GM04503 (cell line): ENCODE results near the gene WDR11.
A peak's percentile ranks its signal among the peaks of the same experiment; 100 is the strongest.

ENCODE experiments used
- DNase-seq: peaks from one replicate; pipeline ENCODE4 v3.0.0-alpha.2; 2012; ENCODE audit warnings: low read depth

Gene WDR11

GRCh38 chr10:120850911-120851865 is at the start of gene WDR11:
TSS of gene WDR11 (plus strand) at chr10:120851362. CDS start at chr10:120851421, 59 bp downstream.
- DNase-seq = peak; percentile 71

GRCh38 chr10:120802935-120803334 is 48.2 kb upstream of the WDR11 start:
- no peak for DNase-seq

GRCh38 chr10:120803972-120804371 is 47.2 kb upstream of the WDR11 start:
- no peak for DNase-seq

- no peak for DNase-seq
These were observed 45.9 kb upstream of the WDR11 start for GRCh38 chr10:120805014-120805812.

GRCh38 chr10:120806081-120806480 is 45.1 kb upstream of the WDR11 start:
- no peak for DNase-seq

- DNase-seq = no peak
These were observed 40.9 kb upstream of the WDR11 start for GRCh38 chr10:120810298-120810697.

GRCh38 chr10:120813085-120813484 is 38.1 kb upstream of the WDR11 start:
- DNase-seq = no peak

GRCh38 chr10:120818301-120818700 is 32.9 kb upstream of the WDR11 start:
- DNase-seq = no peak

GRCh38 chr10:120819366-120819765 is 31.8 kb upstream of the WDR11 start:
- DNase-seq = no peak

- DNase-seq = peak; percentile 5
These were observed 27.9 kb upstream of the WDR11 start for GRCh38 chr10:120823266-120823665.

GRCh38 chr10:120824881-120825309 is 26.3 kb upstream of the WDR11 start:
- no peak for DNase-seq

- DNase-seq = no peak
These were observed 25.0 kb upstream of the WDR11 start for GRCh38 chr10:120825878-120826769.

- DNase-seq = no peak
These were observed 23.8 kb upstream of the WDR11 start for GRCh38 chr10:120827251-120827875.

- no peak for DNase-seq
These were observed 22.3 kb upstream of the WDR11 start for GRCh38 chr10:120828763-120829319.

GRCh38 chr10:120832106-120832505 is 19.1 kb upstream of the WDR11 start:
- no peak for DNase-seq

GRCh38 chr10:120833222-120833928 is 17.8 kb upstream of the WDR11 start:
- no peak for DNase-seq

- no peak for DNase-seq
These were observed 15.6 kb upstream of the WDR11 start for GRCh38 chr10:120835603-120836002.

GRCh38 chr10:120838941-120839340 is 12.2 kb upstream of the WDR11 start:
- DNase-seq = no peak

- DNase-seq = no peak
These were observed 9.5 kb upstream of the WDR11 start for GRCh38 chr10:120841522-120842189.

GRCh38 chr10:120854388-120854787 is 3.2 kb downstream of the WDR11 start:
- DNase-seq = no peak
